Ovary (tissue), 9 donors: Measurements from ENCODE around the gene SULT1A1. TPM values are rescaled to one million over a fixed set of nuclear protein-coding genes. Genes with fewer than 3 reads are reported as not detected.
"Not testable (repeated sequence)": the region's sequence is repeated elsewhere in the genome, so short reads cannot be mapped to it uniquely, and the experiment has no call there.

ENCODE experiments used
- DNase-seq, 5 donors: peaks; one replicate each; pipeline ENCODE4 v3.0.0-alpha.2; 2019 to 2020
- H3K27ac ChIP-seq, 2 donors: fragments of 200-600 bp; one replicate each; pipeline versions ENCODE4 v1.5.1 to v1.8.0; 2019 to 2022
- H3K27me3 ChIP-seq: fragments of 200-600 bp; one replicate; pipeline ENCODE4 v1.8.0; 2022
- H3K36me3 ChIP-seq: fragments of 200-600 bp; sonication (generic); one replicate; pipeline ENCODE4 v1.5.1; 2019
- H3K4me1 ChIP-seq: one replicate; pipeline ENCODE4 v1.8.1; 2013; ENCODE audit warnings: mild to moderate bottlenecking, moderate library complexity; ENCODE audit not compliant: insufficient read depth
- H3K4me3 ChIP-seq: fragments of 200-600 bp; sonication (generic); one replicate; pipeline ENCODE4 v1.5.1; 2017
- H3K9me3 ChIP-seq, 2 donors: fragments of 200-600 bp in 1 of 2; sonication (generic) in 1 of 2; one replicate each; pipeline versions ENCODE4 v1.5.1 to v1.8.1; 2013 to 2019; ENCODE audit warnings: mild to moderate bottlenecking in 1 of 2, moderate library complexity in 1 of 2
- EP300 ChIP-seq: sonication (generic); formaldehyde crosslinking; IDR thresholded peaks from one replicate; pipeline ENCODE4 v1.6.1; 2017; ENCODE audit warnings: antibody characterized with exemption
- POLR2A ChIP-seq: fragments of 450-650 bp; IDR thresholded peaks from one replicate; pipeline ENCODE4 v1.6.1; 2017; ENCODE audit warnings: antibody characterized with exemption, mild to moderate bottlenecking, moderate library complexity
- WGBS, 3 donors: extraction: QIAGEN DNeasy Blood & Tissue Kit in 1 of 3; methylation state at CpG; one replicate each; pipeline versions ENCODE4 v1.1.5 to v1.1.7; 2013 to 2017; 5-methylcytosine and 5-hydroxymethylcytosine counted together
- intact Hi-C, 4 donors: fragments of 100-400 bp; cut with DNase I; formaldehyde crosslinking; loops; one replicate each; pipeline versions ENCODE4 v1.11.0 to v1.15.1; 2022 to 2023
- polyA plus RNA-seq, 2 donors: library from polyadenylated mRNA; stranded (reverse); fragments of 200-250 nt in 1 of 2; fragments of 350-450 nt in 1 of 2; fragmentation: Illumina TruSeq in 1 of 2; extraction: RNeasy Lipid Tissue Mini Kit (QIAGEN cat#74804) in 1 of 2; gene quantifications; one replicate each; pipeline ENCODE4 v1.2.3, GENCODE V29; 2013 to 2014
- total RNA-seq, 7 donors: library from RNA; depleted of rRNA in 2 of 7; stranded (reverse); fragments of >200 nt in 2 of 7; fragmentation: NEBNext Ultra II Directional in 3 of 7; extraction: Animal tissue kit (Norgen Biotek cat#: 25700) in 3 of 7; gene quantifications; one replicate each; pipeline versions ENCODE4 v1.1.0 to v1.2.4, GENCODE V29; 2016 to 2023
- TF ChIP-seq, protein P1 (sequence below), 3 donors: fragments of 450-650 bp in 2 of 3; fragments of 200-600 bp in 1 of 3; IDR thresholded peaks; one replicate each; pipeline versions ENCODE4 v1.5.1 to v1.8.0; 2016 to 2022; ENCODE audit warnings: antibody characterized with exemption in 3 of 3, mild to moderate bottlenecking in 1 of 3
- donor health status: DM: no; HTN: no; CAD: no; lungs with moderate emphysema.
- donor health status: DM: no; HTN: no; CAD: no.
- donor health status: Bipolar disorder and iron deficiency.
- donor health status: DM: yes; HTN: yes; CAD: no.
- donor health status: DM: no; HTN: no; CAD: no.
- donor health status: DM: yes; HTN: yes; CAD: no.

Gene SULT1A1
- total and polyA plus RNA-seq, 9 donors: 5.4 to 54.6 (median 11.3) TPM

DNA sequence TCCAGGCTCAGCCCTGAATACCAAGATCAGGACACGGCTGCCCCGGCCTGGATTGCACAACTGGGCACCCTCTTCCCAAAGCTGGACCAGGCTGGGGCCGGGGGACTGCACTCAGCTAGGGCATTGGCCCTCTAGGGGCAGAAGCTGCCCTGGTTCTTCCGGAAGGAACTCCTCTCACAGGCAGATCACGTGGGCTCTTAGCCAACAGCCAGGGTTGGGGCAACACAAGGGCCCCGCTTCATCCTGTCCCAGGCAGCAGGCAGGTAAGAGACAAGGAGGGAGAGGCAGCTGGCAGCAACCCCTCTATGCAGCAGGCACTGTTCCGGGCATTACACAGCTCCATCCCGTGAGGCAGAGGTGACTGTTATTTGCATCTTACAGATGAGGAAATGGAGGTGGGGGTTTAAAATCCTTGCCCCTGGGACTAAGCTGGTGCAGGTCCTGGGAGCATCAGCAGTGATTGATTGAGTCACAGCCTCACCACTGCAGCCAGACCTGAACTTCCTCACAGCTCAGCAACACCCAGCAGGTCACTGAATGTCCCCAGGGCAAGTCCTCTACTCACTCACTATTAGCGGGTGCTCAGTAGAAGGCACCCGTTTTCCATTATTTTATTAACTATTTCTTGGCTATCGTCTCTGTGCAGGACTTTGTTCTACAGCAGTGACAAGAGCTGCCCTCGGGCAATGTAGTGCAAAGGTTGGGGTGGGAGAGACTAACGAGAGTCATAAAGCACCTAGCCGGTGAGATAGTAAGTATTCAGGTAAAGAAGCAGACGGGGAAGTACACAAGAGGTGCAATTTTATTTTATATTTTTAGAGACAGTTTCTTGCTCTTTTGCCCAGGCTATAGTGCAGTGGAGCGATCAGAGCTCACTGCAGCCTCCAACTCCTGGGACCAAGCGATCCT lies 10.2 kb downstream of the SULT1A1 start:
- H3K4me1 ChIP-seq, H3K4me3 ChIP-seq, H3K36me3 ChIP-seq, H3K27ac ChIP-seq, H3K9me3 ChIP-seq, intact Hi-C loops, H3K27me3 ChIP-seq, DNase-seq: not testable (repeated sequence)
- WGBS, 3 donors: no CpG with 5 or more reads among the region's 17 CpGs

DNA sequence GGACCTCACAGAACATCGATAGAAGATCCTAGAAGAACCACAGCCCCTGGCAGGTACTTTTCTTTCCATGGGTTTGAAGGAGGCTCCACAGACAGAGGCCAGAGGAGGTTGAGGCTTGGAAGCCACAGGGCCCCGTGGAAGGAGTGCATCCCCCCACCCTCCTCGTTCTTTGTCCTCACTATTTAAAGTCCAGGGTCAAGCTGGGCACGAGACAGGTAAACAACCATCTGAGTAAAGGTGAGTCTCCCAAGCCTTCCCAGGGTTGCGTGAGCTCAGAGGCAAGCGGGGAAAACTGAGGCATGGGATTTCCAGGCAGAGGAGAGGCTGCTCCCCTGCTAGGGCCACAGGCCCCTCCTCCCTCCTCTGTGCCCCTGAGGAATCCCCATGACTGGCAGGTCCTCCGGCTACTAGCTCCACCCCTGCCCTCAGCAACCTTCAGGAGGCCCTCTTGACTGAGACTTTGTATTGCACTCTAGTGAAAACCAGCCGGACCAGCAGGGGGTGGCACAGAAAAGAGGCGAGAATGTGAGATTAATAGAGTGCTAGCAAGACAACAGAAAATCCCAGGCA lies 12.1 kb downstream of the SULT1A1 start:
- intact Hi-C loops: no loop called here
- peaks cover 4% of the 10 kb centered on the region for H3K4me1 ChIP-seq
- no peak for DNase-seq
- H3K36me3 ChIP-seq: no peaks in the 10 kb centered on the region
- TF ChIP-seq EP300 (no peak), POLR2A (no peak)
- TF ChIP-seq, protein P1, sequence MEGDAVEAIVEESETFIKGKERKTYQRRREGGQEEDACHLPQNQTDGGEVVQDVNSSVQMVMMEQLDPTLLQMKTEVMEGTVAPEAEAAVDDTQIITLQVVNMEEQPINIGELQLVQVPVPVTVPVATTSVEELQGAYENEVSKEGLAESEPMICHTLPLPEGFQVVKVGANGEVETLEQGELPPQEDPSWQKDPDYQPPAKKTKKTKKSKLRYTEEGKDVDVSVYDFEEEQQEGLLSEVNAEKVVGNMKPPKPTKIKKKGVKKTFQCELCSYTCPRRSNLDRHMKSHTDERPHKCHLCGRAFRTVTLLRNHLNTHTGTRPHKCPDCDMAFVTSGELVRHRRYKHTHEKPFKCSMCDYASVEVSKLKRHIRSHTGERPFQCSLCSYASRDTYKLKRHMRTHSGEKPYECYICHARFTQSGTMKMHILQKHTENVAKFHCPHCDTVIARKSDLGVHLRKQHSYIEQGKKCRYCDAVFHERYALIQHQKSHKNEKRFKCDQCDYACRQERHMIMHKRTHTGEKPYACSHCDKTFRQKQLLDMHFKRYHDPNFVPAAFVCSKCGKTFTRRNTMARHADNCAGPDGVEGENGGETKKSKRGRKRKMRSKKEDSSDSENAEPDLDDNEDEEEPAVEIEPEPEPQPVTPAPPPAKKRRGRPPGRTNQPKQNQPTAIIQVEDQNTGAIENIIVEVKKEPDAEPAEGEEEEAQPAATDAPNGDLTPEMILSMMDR (IDR thresholded peaks at IDR 0.05): no peak
- no peak overlapping the region for H3K4me3 ChIP-seq
- H3K27ac ChIP-seq: no peak overlapping the region
- H3K9me3 ChIP-seq: no peaks in the 10 kb centered on the region
- no peaks in the 10 kb centered on the region for H3K27me3 ChIP-seq
- whole genome bisulfite sequencing, 3 donors: 75 to 81% (median 77%) methylated on average over 8 to 9 of the region's 9 CpGs

DNA sequence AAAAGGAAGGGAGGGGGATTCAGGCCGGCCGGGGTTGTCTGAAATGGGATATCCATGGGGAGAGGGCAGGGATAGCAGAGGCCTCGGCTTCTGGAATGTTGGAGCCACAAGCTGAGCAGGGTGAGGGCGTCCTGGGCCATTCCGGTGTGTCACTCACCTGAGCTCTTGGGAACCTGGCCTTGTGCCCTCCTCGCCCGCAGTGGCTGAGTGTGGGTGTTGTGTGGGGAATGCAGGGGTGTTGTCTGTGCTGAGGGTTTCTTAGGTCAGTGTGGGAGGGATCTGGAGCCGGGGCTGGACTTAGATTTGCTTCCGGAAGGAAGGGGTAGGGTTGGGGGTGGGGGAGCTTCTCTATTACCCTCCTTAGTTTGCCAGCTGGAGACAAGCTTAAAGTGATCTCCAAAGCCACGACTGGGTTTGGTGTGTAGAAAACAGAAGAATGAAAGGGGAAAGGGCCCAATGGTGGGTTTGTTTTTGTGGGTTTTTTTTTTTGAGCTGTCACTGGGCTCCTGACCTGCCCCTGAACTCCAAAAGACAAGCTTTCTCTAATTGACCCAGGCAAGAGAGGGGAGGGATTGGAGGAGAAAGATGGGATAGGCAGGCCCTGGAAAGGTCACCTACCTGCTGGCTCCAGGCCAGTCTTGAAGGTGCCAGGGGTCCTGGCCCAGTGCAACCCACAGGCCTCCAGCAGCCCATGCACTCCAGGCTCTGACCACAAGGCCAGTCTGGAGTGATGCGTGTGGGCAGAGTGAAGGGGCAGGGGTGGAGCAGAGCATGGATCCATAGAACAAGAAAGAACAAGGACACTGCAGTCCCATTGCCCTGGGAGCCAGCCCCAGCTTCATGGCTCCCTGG lies 12.8 kb downstream of the SULT1A1 start, which contains the start of gene SULT1A2:
Gene SULT1A2 (minus strand): TSS at position 211 of the 852 bp plus-strand sequence. CDS start 1,120 bp downstream, outside the sequence.
- no peak for DNase-seq
- Histone ChIP-seq H3K27me3 (no peaks in the 10 kb centered on the region), H3K36me3 (no peaks in the 10 kb centered on the region), H3K9me3 (no peaks in the 10 kb centered on the region), H3K4me1 (peaks cover 4% of the 10 kb centered on the region), H3K4me3 (no peak within 1 kb of the TSS), H3K27ac (no peak within 1 kb of the TSS)
- WGBS, 3 donors: 16 to 19% (median 17%) methylated on average over 11 of the region's 11 CpGs
- TF ChIP-seq POLR2A (no peak), EP300 (no peak)
- TF ChIP-seq, protein P1 (IDR thresholded peaks at IDR 0.05): no peak
- intact Hi-C loops: no loop called here

DNA sequence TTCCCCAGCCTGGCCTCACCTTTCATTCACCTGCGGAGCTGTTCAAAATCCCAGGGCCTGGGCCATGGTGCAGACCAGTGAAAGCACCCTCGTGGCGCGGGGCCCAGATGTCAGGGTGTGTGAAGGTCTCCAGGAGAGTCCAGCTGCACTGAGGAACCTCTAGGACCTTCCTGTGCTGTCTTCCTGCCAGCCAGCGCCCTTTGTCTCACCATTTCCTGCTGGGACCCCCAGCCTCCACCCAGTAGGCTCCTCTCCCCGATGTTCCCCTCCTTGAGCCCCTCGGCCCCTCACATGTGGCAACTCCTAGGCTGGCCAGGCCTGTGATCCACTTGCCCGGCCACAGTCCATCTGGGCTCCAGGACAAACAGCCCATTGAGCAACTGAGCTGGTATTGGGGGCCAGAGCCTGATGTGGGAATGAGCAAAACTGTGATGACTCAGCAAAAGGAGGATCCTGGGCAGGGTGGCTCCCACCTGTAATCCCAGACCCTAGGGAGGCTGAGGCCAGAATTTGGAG lies 13.7 kb downstream of the SULT1A1 start:
- no peak overlapping the region for H3K4me3 ChIP-seq
- no peaks in the 10 kb centered on the region for H3K9me3 ChIP-seq
- DNase-seq: no peak
- intact Hi-C loops: no loop called here
- no peak overlapping the region for H3K27ac ChIP-seq
- TF ChIP-seq POLR2A (no peak), EP300 (no peak)
- TF ChIP-seq, protein P1 (IDR thresholded peaks at IDR 0.05): no peak
- WGBS, 3 donors: 82 to 84% (median 83%) methylated on average over 8 of the region's 8 CpGs
- H3K4me1 ChIP-seq: peaks cover 4% of the 10 kb centered on the region
- H3K36me3 ChIP-seq: no peaks in the 10 kb centered on the region
- no peaks in the 10 kb centered on the region for H3K27me3 ChIP-seq

DNA sequence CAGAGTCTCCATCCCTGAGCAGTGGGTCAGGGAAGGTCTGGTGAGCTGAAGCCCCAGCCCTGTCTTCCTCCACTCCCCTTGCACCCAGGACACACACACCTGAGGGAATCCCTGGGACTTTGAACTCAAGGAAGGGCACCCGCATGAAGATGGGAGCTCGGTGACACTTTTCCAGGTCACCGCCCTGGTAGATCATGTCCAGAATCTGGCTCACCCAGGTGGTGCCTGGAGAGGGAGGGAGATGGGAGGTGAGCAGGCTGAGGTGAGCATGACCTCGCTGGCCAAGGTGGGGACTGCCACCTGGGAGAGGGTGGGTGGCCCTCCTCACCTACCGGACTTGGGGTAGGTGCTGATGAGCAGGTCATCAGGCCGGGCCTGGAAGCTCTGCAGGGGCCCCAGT lies 14.4 kb downstream of the SULT1A1 start:
- H3K27ac ChIP-seq, H3K4me3 ChIP-seq, intact Hi-C loops, H3K36me3 ChIP-seq, H3K4me1 ChIP-seq, DNase-seq, H3K27me3 ChIP-seq, H3K9me3 ChIP-seq: not testable (repeated sequence)
- 84 to 93% (median 91%) methylated on average over 6 of the region's 6 CpGs for WGBS, 3 donors
